Right cardiac atrium (tissue), 5 donors: ENCODE results near the gene NID2. TPM values are rescaled to one million over a fixed set of nuclear protein-coding genes. Genes with fewer than 3 reads are reported as not detected.

Experiments used
- ATAC-seq, 2 donors: fragments of 200-7000 bp; cut with Tn5 transposase; one replicate each; pipeline versions ENCODE4 v1.8.0 to v1.9.1; 2020; ENCODE audit warnings: moderate library complexity in 2 of 2, mild to moderate bottlenecking in 1 of 2
- DNase-seq, 3 donors: peaks; one replicate each; pipeline ENCODE4 v3.0.0-alpha.2; 2020
- H3K27ac ChIP-seq: one replicate; pipeline ENCODE4 v1.5.1; 2013; ENCODE audit warnings: mild to moderate bottlenecking, low read length, control low read depth, moderate library complexity
- H3K27me3 ChIP-seq: one replicate; pipeline ENCODE4 v1.6.1; 2013; ENCODE audit not compliant: control insufficient read depth, insufficient read depth
- H3K4me1 ChIP-seq: one replicate; pipeline ENCODE4 v1.6.1; 2013; ENCODE audit warnings: low read length; ENCODE audit not compliant: control insufficient read depth, insufficient read depth
- H3K4me3 ChIP-seq: one replicate; pipeline ENCODE4 v1.5.1; 2013; ENCODE audit warnings: low read length, control low read depth
- H3K9me3 ChIP-seq: one replicate; pipeline ENCODE4 v1.6.1; 2013; ENCODE audit warnings: low read length; ENCODE audit not compliant: control insufficient read depth
- WGBS: extraction: QIAGEN DNeasy Blood & Tissue Kit; methylation state at CpG from one replicate; pipeline ENCODE4 v1.1.7; 2013; 5-methylcytosine and 5-hydroxymethylcytosine counted together
- intact Hi-C, 4 donors: fragments of 100-400 bp; cut with DNase I; formaldehyde crosslinking; loops; one replicate each; pipeline versions ENCODE4 v1.11.0 to v1.14.0; 2022 to 2023
- polyA plus RNA-seq: library from polyadenylated mRNA; stranded (reverse); fragments of 200-250 nt; gene quantifications from one replicate; pipeline ENCODE4 v1.2.3, GENCODE V29; 2013
- total RNA-seq, 4 donors: library from RNA; stranded (reverse); fragmentation: NEBNext Ultra II Directional; extraction: Animal tissue kit (Norgen Biotek cat#: 25700); gene quantifications; one replicate each; pipeline ENCODE4 v1.2.1, GENCODE V29; 2021
- donor health status: healthy with polysubstance abuse.
- donor health status: DM: no; HTN: yes; CAD: no.
- donor health status: DM: no; HTN: no; CAD: no.
- donor health status: DM: no; HTN: yes; CAD: no; lungs with severe emphysema.
- donor health status: DM: yes; HTN: yes; CAD: no.

Gene NID2
- total and polyA plus RNA-seq, 5 donors = 18.9 to 38.1 (median 25.9) TPM

DNA sequence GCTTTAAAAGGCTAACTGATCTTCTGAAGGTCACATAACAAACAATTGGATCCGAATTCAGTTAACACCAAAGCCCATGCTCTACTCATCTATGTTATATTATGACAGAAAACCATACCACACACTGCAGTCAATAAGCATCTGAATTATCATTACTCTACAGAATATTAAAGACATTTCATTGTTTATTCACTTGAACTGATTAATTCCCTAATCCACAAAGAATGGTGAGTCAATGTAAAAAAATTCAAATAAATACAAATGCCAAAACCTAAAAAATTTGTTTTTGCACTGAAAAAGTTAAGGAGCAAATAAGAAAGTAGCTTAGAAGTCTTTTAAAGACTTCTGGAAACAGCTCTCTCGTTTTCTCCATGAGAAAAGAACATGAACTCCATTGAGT, 13.7 kb downstream of the NID2 start:
- DNase-seq = no peak
- Histone ChIP-seq H3K9me3 (no peaks in the 10 kb centered on the region), H3K27ac (no peak overlapping the region), H3K27me3 (no peaks in the 10 kb centered on the region), H3K4me3 (no peak overlapping the region), H3K4me1 (peaks cover 25% of the 10 kb centered on the region)
- no peak for ATAC-seq
- intact Hi-C loops = no loop called here
- 69% methylated on average over 2 of the region's 2 CpGs for WGBS

DNA sequence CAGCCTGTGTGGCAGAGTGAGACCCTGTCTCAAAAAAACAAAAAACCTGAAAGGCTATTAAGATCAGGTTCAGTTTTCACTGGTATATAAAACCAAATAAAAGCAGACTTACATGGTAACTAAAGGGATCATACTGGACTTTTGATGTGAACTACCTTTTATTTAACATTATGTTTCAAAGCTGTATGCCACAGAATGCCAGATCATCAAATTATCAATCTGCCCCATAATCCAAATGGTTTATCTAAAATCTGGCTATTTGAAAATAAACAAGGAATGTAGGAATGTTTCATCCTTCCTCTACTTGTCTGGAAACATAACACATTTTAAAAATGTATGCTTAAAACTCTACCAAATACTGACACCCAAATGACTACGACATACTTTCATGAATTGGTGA, 14.2 kb downstream of the NID2 start:
- intact Hi-C loops = no loop called here
- Histone ChIP-seq H3K4me1 (peaks cover 27% of the 10 kb centered on the region), H3K27me3 (no peaks in the 10 kb centered on the region), H3K27ac (peak overlapping the region; percentile 25), H3K9me3 (no peaks in the 10 kb centered on the region), H3K4me3 (no peak overlapping the region)
- DNase-seq = no peak
- no peak for ATAC-seq
- WGBS = 0% methylated on average over 1 of the region's 1 CpG

DNA sequence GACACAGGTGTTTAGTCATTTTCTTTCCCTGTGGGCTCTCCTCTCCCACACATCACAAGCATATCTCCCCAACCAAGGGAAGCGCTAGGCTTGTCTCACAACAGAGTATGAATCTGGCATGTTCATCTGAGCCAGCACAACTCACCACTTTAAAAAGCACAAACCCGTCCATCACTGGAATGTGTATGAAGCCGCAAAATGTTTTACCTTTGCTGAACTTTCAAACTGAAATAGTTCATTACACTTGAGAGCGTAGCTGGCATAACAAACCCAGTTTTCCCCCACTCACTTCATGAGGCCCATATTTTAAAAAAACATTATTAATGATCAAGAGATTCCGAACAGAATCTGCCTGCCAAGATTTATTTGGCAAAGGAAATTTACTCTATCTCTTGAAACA, 15.8 kb downstream of the NID2 start:
- Histone ChIP-seq H3K9me3 (no peaks in the 10 kb centered on the region), H3K27ac (peak overlapping the region; percentile 55), H3K4me1 (peaks cover 31% of the 10 kb centered on the region), H3K4me3 (no peak overlapping the region), H3K27me3 (no peaks in the 10 kb centered on the region)
- intact Hi-C loops = no loop called here
- DNase-seq (no peak), ATAC-seq (peak; percentile 7 to 37)
- 45% methylated on average over 5 of the region's 5 CpGs for WGBS

- 45% methylated on average over 7 of the region's 7 CpGs for WGBS
- ATAC-seq (peak; percentile 32 to 66), DNase-seq (no peak)
- intact Hi-C loops = no loop called here
- H3K27ac ChIP-seq = peak overlapping the region; percentile 55
- H3K4me3 ChIP-seq = no peak overlapping the region
- peaks cover 33% of the 10 kb centered on the region for H3K4me1 ChIP-seq
- no peaks in the 10 kb centered on the region for H3K27me3 ChIP-seq
- H3K9me3 ChIP-seq = no peaks in the 10 kb centered on the region
These were observed 16.4 kb downstream of the NID2 start for GRCh38 chr14:52052288-52052943.

- no peaks in the 10 kb centered on the region for H3K27me3 ChIP-seq
- peaks cover 36% of the 10 kb centered on the region for H3K4me1 ChIP-seq
- ATAC-seq (no peak), DNase-seq (no peak)
- no peak overlapping the region for H3K4me3 ChIP-seq
- WGBS = 40% methylated on average over 2 of the region's 2 CpGs
- peak overlapping the region; percentile 77 for H3K27ac ChIP-seq
- H3K9me3 ChIP-seq = no peaks in the 10 kb centered on the region
- intact Hi-C loops = no loop called here
These were observed 17.0 kb downstream of the NID2 start for GRCh38 chr14:52051871-52052270.

- Histone ChIP-seq H3K4me1 (peaks cover 36% of the 10 kb centered on the region), H3K27ac (peak overlapping the region; percentile 78), H3K4me3 (no peak overlapping the region), H3K27me3 (no peaks in the 10 kb centered on the region), H3K9me3 (no peaks in the 10 kb centered on the region)
- DNase-seq (no peak), ATAC-seq (no peak)
- WGBS = 44% methylated on average over 3 of the region's 3 CpGs
- intact Hi-C loops = no loop called here
These were observed 17.6 kb downstream of the NID2 start for GRCh38 chr14:52051251-52051650.

GRCh38 chr14:52049721-52050588, 18.9 kb downstream of the NID2 start:
- no peaks in the 10 kb centered on the region for H3K9me3 ChIP-seq
- 57% methylated on average over 6 of the region's 6 CpGs for WGBS
- no peaks in the 10 kb centered on the region for H3K27me3 ChIP-seq
- peaks cover 38% of the 10 kb centered on the region for H3K4me1 ChIP-seq
- DNase-seq (no peak), ATAC-seq (no peak)
- H3K27ac ChIP-seq = peak overlapping the region; percentile 65
- intact Hi-C loops = no loop called here
- H3K4me3 ChIP-seq = no peak overlapping the region

DNA sequence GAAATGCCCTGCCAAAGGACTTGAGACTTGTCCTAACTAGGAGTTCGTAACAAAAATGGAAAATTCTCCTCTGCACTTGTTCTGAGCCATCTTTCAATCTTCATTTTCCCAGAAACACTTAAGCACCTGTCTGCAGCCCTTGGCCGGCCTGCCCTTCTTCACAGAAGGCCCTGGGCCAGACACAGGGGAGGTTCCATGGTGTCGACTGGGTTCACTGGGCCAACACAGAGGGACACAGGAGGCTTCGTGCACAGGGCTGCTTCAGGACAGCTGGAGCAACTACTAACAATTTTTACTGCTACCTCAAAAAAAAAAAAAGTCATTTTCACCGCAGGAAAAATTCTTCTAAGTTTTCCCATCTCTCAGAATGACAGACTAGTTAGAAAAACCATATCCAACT, 19.6 kb downstream of the NID2 start:
- Histone ChIP-seq H3K4me3 (no peak overlapping the region), H3K4me1 (peaks cover 38% of the 10 kb centered on the region), H3K27me3 (no peaks in the 10 kb centered on the region), H3K27ac (peak overlapping the region; percentile 42), H3K9me3 (no peaks in the 10 kb centered on the region)
- WGBS = 50% methylated on average over 5 of the region's 5 CpGs
- ATAC-seq = no peak
- DNase-seq = no peak
- intact Hi-C loops = no loop called here

DNA sequence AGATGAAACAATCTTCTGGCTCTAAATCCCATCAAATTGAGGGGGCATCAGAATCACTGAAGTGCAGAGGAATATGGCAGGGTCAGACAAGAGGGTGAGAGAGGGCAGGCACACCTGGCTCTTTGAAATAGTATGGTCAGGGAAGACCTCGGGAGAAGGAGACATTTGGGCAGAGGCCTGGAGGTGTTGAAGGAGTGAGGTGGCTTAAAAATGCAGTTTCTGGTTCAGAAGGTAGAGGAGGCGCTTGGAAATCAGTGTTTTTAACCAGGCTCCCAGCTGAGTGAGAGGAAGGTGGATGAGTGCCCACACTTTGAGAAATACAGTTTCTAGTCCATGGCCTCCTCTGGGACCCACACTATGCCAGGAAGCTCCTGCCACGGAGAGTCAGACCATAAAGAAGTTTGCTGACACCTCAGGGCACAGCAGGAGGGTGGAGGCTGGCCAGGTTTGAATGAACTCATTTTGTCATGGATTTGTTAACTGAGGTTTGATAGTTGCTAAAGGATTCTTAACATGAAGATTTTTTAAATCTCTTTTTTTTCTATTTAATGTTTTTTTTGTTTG, 20.1 kb downstream of the NID2 start:
- Histone ChIP-seq H3K9me3 (no peaks in the 10 kb centered on the region), H3K27ac (peak overlapping the region; percentile 54), H3K4me3 (no peak overlapping the region), H3K27me3 (no peaks in the 10 kb centered on the region), H3K4me1 (peaks cover 35% of the 10 kb centered on the region)
- WGBS = 55% methylated on average over 3 of the region's 3 CpGs
- peak; percentile 21 to 32 for ATAC-seq
- peak in 2 of 3 donors; percentile 49 to 64 for DNase-seq
- intact Hi-C loops = no loop called here

- no peak for ATAC-seq
- 60% methylated on average over 10 of the region's 10 CpGs for WGBS
- intact Hi-C loops = no loop called here
These were observed 20.7 kb downstream of the NID2 start for GRCh38 chr14:52048116-52048515.

GRCh38 chr14:52046376-52046917, 22.4 kb downstream of the NID2 start:
- H3K9me3 ChIP-seq = no peaks in the 10 kb centered on the region
- DNase-seq = no peak
- peaks cover 25% of the 10 kb centered on the region for H3K4me1 ChIP-seq
- no peak overlapping the region for H3K4me3 ChIP-seq
- intact Hi-C loops = no loop called here
- peak; percentile 41 to 57 for ATAC-seq
- no peaks in the 10 kb centered on the region for H3K27me3 ChIP-seq
- H3K27ac ChIP-seq = peak overlapping the region; percentile 54
- 42% methylated on average over 2 of the region's 2 CpGs for WGBS

More at GRCh38 chr14:52048116-52048515, 20.7 kb downstream of the NID2 start:
- no peak for DNase-seq
- Histone ChIP-seq H3K27ac (peak overlapping the region; percentile 54), H3K4me1 (peaks cover 31% of the 10 kb centered on the region), H3K4me3 (no peak overlapping the region), H3K27me3 (no peaks in the 10 kb centered on the region), H3K9me3 (no peaks in the 10 kb centered on the region)
